Measurements from ENCODE around the gene ZNF471.

DNA sequence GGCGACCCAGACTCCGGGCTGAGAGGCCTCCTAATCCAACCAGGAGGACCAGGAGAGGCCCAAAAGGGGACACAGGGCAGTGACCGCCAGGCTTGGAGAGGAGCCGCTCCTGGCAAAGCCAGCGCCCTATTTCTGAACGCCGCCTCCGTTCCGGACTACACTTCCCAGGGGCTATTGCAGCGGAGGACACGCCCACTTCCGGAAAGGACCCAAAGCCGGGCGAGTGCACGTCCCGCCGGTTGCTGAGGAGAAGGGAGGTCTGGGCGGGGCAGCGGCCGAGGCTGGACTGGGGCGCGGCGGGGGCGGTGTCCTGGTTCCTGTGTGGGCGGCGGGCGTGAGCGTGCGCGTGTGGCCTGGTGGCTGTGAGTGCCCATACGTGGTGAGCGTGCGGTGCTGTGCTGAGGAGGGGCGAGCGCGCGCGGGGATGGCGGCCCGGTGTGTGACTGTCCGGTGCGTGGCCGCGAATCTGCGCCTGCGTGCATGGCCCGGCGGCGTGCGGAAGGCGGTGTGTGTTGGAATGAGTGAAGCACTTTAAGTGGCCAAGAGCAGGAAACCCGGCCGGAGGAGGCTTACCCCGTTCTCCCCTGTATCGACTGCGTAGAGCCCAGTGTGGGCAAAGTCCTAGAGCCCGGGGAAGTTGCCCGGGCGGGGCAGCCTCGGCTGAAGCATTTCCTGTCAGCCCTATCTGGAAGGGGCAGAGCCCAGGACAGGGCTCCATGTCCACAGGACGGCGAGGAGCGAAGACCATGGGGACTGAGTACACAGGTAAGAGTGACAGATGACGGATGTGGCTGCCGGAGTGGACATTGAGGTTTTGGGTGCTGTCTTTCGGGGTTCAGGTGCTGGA is 59.8 kb downstream of the ZNF471 start, which contains the start of gene ZNF470:
- no peak for TF ChIP-seq CTCF (IDR thresholded peaks at IDR 0.05)
- TF ChIP-seq POLR2A (IDR thresholded peaks at IDR 0.05) = no peak
